Neural cell (in vitro differentiated cells): Measurements from ENCODE around the gene IGSF5. TPM values are rescaled to one million over a fixed set of nuclear protein-coding genes. Genes with fewer than 3 reads are reported as not detected.

ENCODE experiments used
- H2AFZ ChIP-seq: fragments of 200-600, 300-800 bp; sonication (generic), shearing (Covaris generic); 2 replicates; pipeline ENCODE4 v1.6.0; 2014; ENCODE audit warnings: low read depth, mild to moderate bottlenecking, antibody characterized with exemption, low read length, moderate library complexity
- H3F3A ChIP-seq: fragments of 200-600 bp; shearing (Covaris generic); 2 replicates; pipeline ENCODE4 v1.6.1; 2016; ENCODE audit warnings: mild to moderate bottlenecking, moderate library complexity, mixed read lengths, antibody characterized with exemption, low read length; ENCODE audit not compliant: insufficient read depth, poor library complexity, severe bottlenecking
- H3K27ac ChIP-seq: fragments of 200-600, 300-800 bp; sonication (generic), shearing (Covaris generic); 2 replicates; pipeline ENCODE4 v1.5.1; 2014; ENCODE audit warnings: mild to moderate bottlenecking, low read length, moderate library complexity
- H3K27me3 ChIP-seq: fragments of 300-800, 200-600 bp; sonication (generic), shearing (Covaris generic); 2 replicates; pipeline ENCODE4 v1.6.0; 2014; ENCODE audit warnings: mild to moderate bottlenecking, low read depth, low read length, moderate library complexity; ENCODE audit not compliant: insufficient read depth
- H3K36me3 ChIP-seq: fragments of 300-800, 200-600 bp; sonication (generic), shearing (Covaris generic); 2 replicates; pipeline ENCODE4 v1.5.1; 2014; ENCODE audit warnings: mild to moderate bottlenecking, antibody characterized with exemption, low read length, moderate library complexity; ENCODE audit not compliant: insufficient read depth
- H3K4me2 ChIP-seq: fragments of 300-800, 200-600 bp; sonication (generic), shearing (Covaris generic); 2 replicates; pipeline ENCODE4 v1.6.0; 2014; ENCODE audit warnings: mild to moderate bottlenecking, low read length
- H3K4me3 ChIP-seq: fragments of 300-800, 200-600 bp; sonication (generic), shearing (Covaris generic); 2 replicates; pipeline ENCODE4 v1.5.1; 2014; ENCODE audit warnings: mild to moderate bottlenecking, low read length, moderate library complexity
- H3K79me2 ChIP-seq: fragments of 200-600 bp; shearing (Covaris generic); replicated peaks from 2 replicates; pipeline ENCODE4 v1.6.0; 2014; ENCODE audit warnings: mild to moderate bottlenecking, low read length, moderate library complexity; ENCODE audit not compliant: insufficient read depth
- H3K9ac ChIP-seq: fragments of 300-800, 200-600 bp; sonication (generic), shearing (Covaris generic); 2 replicates; pipeline ENCODE4 v1.6.1; 2016; ENCODE audit warnings: mild to moderate bottlenecking, low read length, mixed read lengths
- H3K9me2 ChIP-seq: fragments of 200-600 bp; shearing (Covaris generic); 2 replicates; pipeline ENCODE4 v1.6.1; 2016; ENCODE audit warnings: mild to moderate bottlenecking, low read length, mixed read lengths; ENCODE audit not compliant: insufficient read depth
- H3K9me3 ChIP-seq: fragments of 200-600, 300-800 bp; sonication (generic), shearing (Covaris generic); 2 replicates; pipeline ENCODE4 v1.6.1; 2016; ENCODE audit warnings: mild to moderate bottlenecking, mixed run types, low read length, moderate library complexity, mixed read lengths
- H4K20me1 ChIP-seq: fragments of 200-600 bp; shearing (Covaris generic); 2 replicates; pipeline ENCODE4 v1.6.1; 2016; ENCODE audit warnings: mild to moderate bottlenecking, mixed run types; ENCODE audit not compliant: insufficient read depth
- CTCF ChIP-seq: fragments of 450-650 bp; IDR thresholded peaks from 2 replicates; pipeline ENCODE4 v1.5.1; 2014; ENCODE audit warnings: antibody characterized with exemption, mild to moderate bottlenecking, moderate library complexity; ENCODE audit not compliant: poor library complexity, severe bottlenecking
- EP300 ChIP-seq: fragments of 450-650 bp; conservative IDR thresholded peaks from 2 replicates; pipeline ENCODE4 v1.6.1; 2014; ENCODE audit warnings: antibody characterized with exemption, mild to moderate bottlenecking, moderate library complexity; ENCODE audit not compliant: poor library complexity, severe bottlenecking
- EZH2 ChIP-seq: fragments of 200-600, 300-800 bp; shearing (Covaris generic), sonication (generic); IDR thresholded peaks from 2 replicates; pipeline ENCODE4 v1.6.1; 2014; ENCODE audit warnings: antibody characterized with exemption, low read length, borderline replicate concordance, mild to moderate bottlenecking; ENCODE audit not compliant: insufficient read depth, poor library complexity, severe bottlenecking
- MXI1 ChIP-seq: fragments of 450-650 bp; conservative IDR thresholded peaks from 2 replicates; pipeline ENCODE4 v1.6.1; 2014; ENCODE audit warnings: antibody characterized with exemption, mild to moderate bottlenecking; ENCODE audit not compliant: poor library complexity, severe bottlenecking
- POLR2AphosphoS5 ChIP-seq: IDR thresholded peaks from 2 replicates; pipeline ENCODE4 v1.6.1; 2012
- RAD21 ChIP-seq: fragments of 450-650 bp; conservative IDR thresholded peaks from 2 replicates; pipeline ENCODE4 v1.6.1; 2014; ENCODE audit warnings: antibody characterized with exemption, mild to moderate bottlenecking, moderate library complexity
- SMC3 ChIP-seq: fragments of 450-650 bp; conservative IDR thresholded peaks from 2 replicates; pipeline ENCODE4 v1.6.1; 2014; ENCODE audit warnings: antibody characterized with exemption, mild to moderate bottlenecking, moderate library complexity; ENCODE audit not compliant: poor library complexity
- TAF1 ChIP-seq: IDR thresholded peaks from 2 replicates; pipeline ENCODE4 v1.6.1; 2012; ENCODE audit warnings: low read depth
- polyA plus RNA-seq: library from polyadenylated mRNA; depleted of rRNA; stranded (reverse); fragments of >200 nt; gene quantifications from 2 replicates; pipeline ENCODE4 v1.2.3, GENCODE V29; 2014
- TF ChIP-seq, protein P1 (sequence below): IDR thresholded peaks from 2 replicates; pipeline ENCODE4 v1.6.1; 2012; ENCODE audit warnings: borderline replicate concordance

IGSF5 gene
- polyA plus RNA-seq, 1 donor from 2014 or later = 1.1 TPM

GRCh38 chr21:39809936-39810335, 65.0 kb downstream of the IGSF5 start:
- no peaks in the 10 kb centered on the region for H3K79me2 ChIP-seq
- H3K27me3 ChIP-seq = no peaks in the 10 kb centered on the region
- no peak overlapping the region for H3K9ac ChIP-seq
- H2AFZ ChIP-seq = no peak overlapping the region
- H3K9me2 ChIP-seq = no peaks in the 10 kb centered on the region
- H3K9me3 ChIP-seq = no peaks in the 10 kb centered on the region
- no peak overlapping the region for H3K4me3 ChIP-seq
- H4K20me1 ChIP-seq = no peaks in the 10 kb centered on the region
- no peak overlapping the region for H3K4me2 ChIP-seq
- H3K36me3 ChIP-seq = no peaks in the 10 kb centered on the region
- no peaks in the 10 kb centered on the region for H3F3A ChIP-seq
- TF ChIP-seq EZH2 (no peak), MXI1 (no peak), CTCF (no peak), RAD21 (no peak), POLR2AphosphoS5 (no peak), TAF1 (no peak), EP300 (no peak), SMC3 (no peak)
- TF ChIP-seq, protein P1, sequence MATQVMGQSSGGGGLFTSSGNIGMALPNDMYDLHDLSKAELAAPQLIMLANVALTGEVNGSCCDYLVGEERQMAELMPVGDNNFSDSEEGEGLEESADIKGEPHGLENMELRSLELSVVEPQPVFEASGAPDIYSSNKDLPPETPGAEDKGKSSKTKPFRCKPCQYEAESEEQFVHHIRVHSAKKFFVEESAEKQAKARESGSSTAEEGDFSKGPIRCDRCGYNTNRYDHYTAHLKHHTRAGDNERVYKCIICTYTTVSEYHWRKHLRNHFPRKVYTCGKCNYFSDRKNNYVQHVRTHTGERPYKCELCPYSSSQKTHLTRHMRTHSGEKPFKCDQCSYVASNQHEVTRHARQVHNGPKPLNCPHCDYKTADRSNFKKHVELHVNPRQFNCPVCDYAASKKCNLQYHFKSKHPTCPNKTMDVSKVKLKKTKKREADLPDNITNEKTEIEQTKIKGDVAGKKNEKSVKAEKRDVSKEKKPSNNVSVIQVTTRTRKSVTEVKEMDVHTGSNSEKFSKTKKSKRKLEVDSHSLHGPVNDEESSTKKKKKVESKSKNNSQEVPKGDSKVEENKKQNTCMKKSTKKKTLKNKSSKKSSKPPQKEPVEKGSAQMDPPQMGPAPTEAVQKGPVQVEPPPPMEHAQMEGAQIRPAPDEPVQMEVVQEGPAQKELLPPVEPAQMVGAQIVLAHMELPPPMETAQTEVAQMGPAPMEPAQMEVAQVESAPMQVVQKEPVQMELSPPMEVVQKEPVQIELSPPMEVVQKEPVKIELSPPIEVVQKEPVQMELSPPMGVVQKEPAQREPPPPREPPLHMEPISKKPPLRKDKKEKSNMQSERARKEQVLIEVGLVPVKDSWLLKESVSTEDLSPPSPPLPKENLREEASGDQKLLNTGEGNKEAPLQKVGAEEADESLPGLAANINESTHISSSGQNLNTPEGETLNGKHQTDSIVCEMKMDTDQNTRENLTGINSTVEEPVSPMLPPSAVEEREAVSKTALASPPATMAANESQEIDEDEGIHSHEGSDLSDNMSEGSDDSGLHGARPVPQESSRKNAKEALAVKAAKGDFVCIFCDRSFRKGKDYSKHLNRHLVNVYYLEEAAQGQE = no peak
- no peak overlapping the region for H3K27ac ChIP-seq

- TF ChIP-seq EP300 (no peak), TAF1 (no peak), MXI1 (no peak), EZH2 (no peak), POLR2AphosphoS5 (no peak), RAD21 (no peak), CTCF (no peak), SMC3 (no peak)
- TF ChIP-seq, protein P1 = no peak
- Histone ChIP-seq H3K27ac (no peak overlapping the region), H3K9ac (no peak overlapping the region), H3F3A (no peaks in the 10 kb centered on the region), H3K79me2 (no peaks in the 10 kb centered on the region), H3K4me3 (no peak overlapping the region), H4K20me1 (no peaks in the 10 kb centered on the region), H3K27me3 (no peaks in the 10 kb centered on the region), H3K4me2 (no peak overlapping the region), H3K36me3 (no peaks in the 10 kb centered on the region), H3K9me2 (no peaks in the 10 kb centered on the region), H2AFZ (no peak overlapping the region), H3K9me3 (no peaks in the 10 kb centered on the region)
Observed at GRCh38 chr21:39812983-39813382, 68.0 kb downstream of the IGSF5 start.
